ENCODE results near the gene KCNJ15.

GRCh38 chr21:38289705-38290485 is 33.1 kb downstream of the KCNJ15 start:
- TF ChIP-seq CTCF (IDR thresholded peaks at IDR 0.05) = no peak
- TF ChIP-seq POLR2A (IDR thresholded peaks at IDR 0.05) = no peak

Measured in esophagus squamous epithelium (tissue), 4 donors.